Adrenal gland (tissue), 12 donors: ENCODE measurements around the gene COL10A1. TPM values are rescaled to one million over a fixed set of nuclear protein-coding genes. Genes with fewer than 3 reads are reported as not detected.

Experiments used
- DNase-seq, 7 donors: peaks; one replicate each; pipeline ENCODE4 v3.0.0-alpha.2; 2019 to 2020
- H3K27ac ChIP-seq, 5 donors: fragments of 200-600 bp; sonication (generic) in 4 of 5; 1 replicate in 3 of 5; 2 replicates in 2 of 5; pipeline versions ENCODE4 v1.5.1 to v1.8.0; 2016 to 2020; ENCODE audit warnings: mild to moderate bottlenecking in 1 of 5
- H3K27me3 ChIP-seq: fragments of 200-600 bp; 2 replicates; pipeline ENCODE4 v1.8.0; 2021
- H3K36me3 ChIP-seq, 2 donors: fragments of 200-600 bp; replicated peaks in 1 of 2; 1 replicate in 1 of 2; 2 replicates in 1 of 2; pipeline versions ENCODE4 v1.5.1 to v1.8.0; 2018 to 2022
- H3K4me1 ChIP-seq, 2 donors: fragments of 200-600 bp; replicated peaks in 1 of 2; 1 replicate in 1 of 2; 2 replicates in 1 of 2; pipeline versions ENCODE4 v1.5.1 to v1.8.0; 2018 to 2021
- H3K4me3 ChIP-seq, 4 donors: fragments of 200-600 bp; sonication (generic) in 3 of 4; one replicate each; pipeline ENCODE4 v1.5.1; 2016 to 2018
- H3K9me3 ChIP-seq, 3 donors: fragments of 200-600 bp; sonication (generic) in 1 of 3; replicated peaks in 1 of 3; 1 replicate in 2 of 3; 2 replicates in 1 of 3; pipeline versions ENCODE4 v1.5.1 to v1.8.0; 2016 to 2021
- POLR2A ChIP-seq, 2 donors: fragments of 450-650 bp; IDR thresholded peaks; one replicate each; pipeline ENCODE4 v1.6.1; 2017; ENCODE audit warnings: antibody characterized with exemption in 2 of 2, mild to moderate bottlenecking in 2 of 2, moderate library complexity in 1 of 2
- WGBS, 4 donors: extraction: QIAGEN DNeasy Blood & Tissue Kit in 2 of 4; methylation state at CpG; one replicate each; pipeline versions ENCODE4 v1.1.5 to v1.1.7; 2013 to 2017; 5-methylcytosine and 5-hydroxymethylcytosine counted together
- intact Hi-C, 2 donors: fragments of 100-400 bp; cut with DNase I; formaldehyde crosslinking; loops; one replicate each; pipeline versions ENCODE4 v1.14.1 to v1.15.0; 2022 to 2023
- polyA plus RNA-seq, 3 donors: library from polyadenylated mRNA; stranded (reverse); fragments of 200-250 nt in 2 of 3; fragments of 350-450 nt in 1 of 3; fragmentation: Illumina TruSeq in 1 of 3; extraction: RNeasy Lipid Tissue Mini Kit (QIAGEN cat#74804) in 1 of 3; gene quantifications; one replicate each; pipeline ENCODE4 v1.2.3, GENCODE V29; 2013 to 2014
- total RNA-seq, 9 donors: library from RNA; depleted of rRNA in 4 of 9; stranded (reverse); fragments of >200 nt in 4 of 9; fragments of 120-200 nt in 1 of 9; fragmentation: NEBNext Ultra II Directional in 1 of 9; extraction: Animal tissue kit (Norgen Biotek cat#: 25700) in 1 of 9; gene quantifications; one replicate each; pipeline versions ENCODE4 v1.1.0 to v1.2.4, GENCODE V29; 2013 to 2023
- TF ChIP-seq, protein P1 (sequence below), 6 experiments: fragments of 450-650 bp in 4 of 6; fragments of 200-600 bp in 2 of 6; sonication (generic) in 1 of 6; IDR thresholded peaks; 1 replicate in 5 of 6; 2 replicates in 1 of 6; pipeline versions ENCODE4 v1.5.1 to v1.8.0; 2016 to 2021; ENCODE audit warnings: antibody characterized with exemption in 6 of 6, mild to moderate bottlenecking in 2 of 6, moderate library complexity in 1 of 6
- donor health status: healthy with polysubstance abuse.
- donor health status: Bipolar disorder and iron deficiency.
- donor health status: DM: yes; HTN: yes; CAD: no.
- donor health status: DM: no; HTN: no; CAD: no.
- donor health status: DM: no; HTN: no; CAD: no.
- donor health status: DM: yes; HTN: yes; CAD: no.

The COL10A1 gene
- total and polyA plus RNA-seq, 12 donors, result under 0.01 to 0.12 (median 0.07) TPM; not detected in 9

DNA sequence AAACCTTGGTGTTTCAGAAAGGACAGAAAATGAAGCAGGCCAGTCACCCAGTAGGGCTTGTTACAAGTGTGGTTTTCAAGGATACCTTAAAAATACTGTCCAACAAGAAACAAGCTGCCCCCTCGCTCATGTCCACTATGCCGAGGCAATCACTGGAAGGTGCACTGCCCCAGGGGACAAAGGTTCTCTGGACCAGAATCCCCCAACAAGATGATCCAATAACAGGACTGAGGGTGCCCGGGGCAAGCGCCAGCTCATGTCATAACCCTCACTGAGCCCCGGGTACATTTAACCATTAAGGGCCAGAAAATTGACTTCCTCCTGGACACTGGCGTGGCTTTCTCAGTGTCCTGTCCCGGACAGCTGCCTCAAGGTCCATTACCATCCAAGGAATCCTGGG is 31.9 kb downstream of the COL10A1 start:
- intact Hi-C loops, result loop anchor here in 1 of 2 donors (5.0 kb wide), 1 partner anchor 82 kb away; no protein-coding TSS in a partner anchor
- H3K27me3 ChIP-seq, result no peaks in the 10 kb centered on the region

DNA sequence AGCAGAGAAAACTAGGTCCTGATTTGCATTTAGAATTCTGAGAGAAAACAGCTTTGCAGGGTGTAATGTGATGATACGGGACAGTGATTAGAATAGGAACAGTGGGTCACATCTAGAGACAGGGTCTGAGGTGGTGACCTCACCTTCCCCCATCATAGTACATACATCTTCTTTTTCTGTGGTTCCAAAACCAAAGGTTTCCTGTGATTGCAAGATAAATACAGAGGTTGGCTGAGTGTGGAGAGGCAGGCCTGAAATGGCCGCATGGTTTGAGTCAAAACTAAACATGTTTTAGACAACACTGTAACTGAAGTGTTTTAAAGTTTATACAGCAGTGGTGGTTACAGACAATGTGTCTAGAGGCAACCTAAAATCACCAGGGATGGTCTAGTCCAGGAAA is 35.7 kb downstream of the COL10A1 start:
- TF ChIP-seq, protein P1, sequence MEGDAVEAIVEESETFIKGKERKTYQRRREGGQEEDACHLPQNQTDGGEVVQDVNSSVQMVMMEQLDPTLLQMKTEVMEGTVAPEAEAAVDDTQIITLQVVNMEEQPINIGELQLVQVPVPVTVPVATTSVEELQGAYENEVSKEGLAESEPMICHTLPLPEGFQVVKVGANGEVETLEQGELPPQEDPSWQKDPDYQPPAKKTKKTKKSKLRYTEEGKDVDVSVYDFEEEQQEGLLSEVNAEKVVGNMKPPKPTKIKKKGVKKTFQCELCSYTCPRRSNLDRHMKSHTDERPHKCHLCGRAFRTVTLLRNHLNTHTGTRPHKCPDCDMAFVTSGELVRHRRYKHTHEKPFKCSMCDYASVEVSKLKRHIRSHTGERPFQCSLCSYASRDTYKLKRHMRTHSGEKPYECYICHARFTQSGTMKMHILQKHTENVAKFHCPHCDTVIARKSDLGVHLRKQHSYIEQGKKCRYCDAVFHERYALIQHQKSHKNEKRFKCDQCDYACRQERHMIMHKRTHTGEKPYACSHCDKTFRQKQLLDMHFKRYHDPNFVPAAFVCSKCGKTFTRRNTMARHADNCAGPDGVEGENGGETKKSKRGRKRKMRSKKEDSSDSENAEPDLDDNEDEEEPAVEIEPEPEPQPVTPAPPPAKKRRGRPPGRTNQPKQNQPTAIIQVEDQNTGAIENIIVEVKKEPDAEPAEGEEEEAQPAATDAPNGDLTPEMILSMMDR (IDR thresholded peaks at IDR 0.05), result no peak
- no peak for TF ChIP-seq POLR2A (IDR thresholded peaks at IDR 0.05)
- intact Hi-C loops, result loop anchor here in 1 of 2 donors (5.0 kb wide), 1 partner anchor 78 kb away; no protein-coding TSS in a partner anchor
- H3K9me3 ChIP-seq, result no peaks in the 10 kb centered on the region
- no peak overlapping the region for H3K27ac ChIP-seq
- H3K36me3 ChIP-seq, result no peaks in the 10 kb centered on the region
- 89 to 100% (median 96%) methylated on average over 2 of the region's 2 CpGs for WGBS, 4 donors
- H3K27me3 ChIP-seq, result no peaks in the 10 kb centered on the region
- H3K4me1 ChIP-seq, result peaks cover 3 to 6% of the 10 kb centered on the region in 2 donors
- no peak overlapping the region for H3K4me3 ChIP-seq
- no peak for DNase-seq

More for the DNA sequence above, 31.9 kb downstream of the COL10A1 start:
- DNase-seq, result no peak
- no peak overlapping the region for H3K4me3 ChIP-seq
- H3K27ac ChIP-seq, result peak overlapping the region in 3 of 5 donors; percentile 19 to 34 (median 27)
- no peaks in the 10 kb centered on the region for H3K36me3 ChIP-seq
- peaks cover 8% of the 10 kb centered on the region in 2 donors for H3K4me1 ChIP-seq
- H3K9me3 ChIP-seq, result no peaks in the 10 kb centered on the region
- TF ChIP-seq, protein P1 (IDR thresholded peaks at IDR 0.05), result no peak
- WGBS, 4 donors, result 68 to 83% (median 79%) methylated on average over 7 of the region's 7 CpGs

DNA sequence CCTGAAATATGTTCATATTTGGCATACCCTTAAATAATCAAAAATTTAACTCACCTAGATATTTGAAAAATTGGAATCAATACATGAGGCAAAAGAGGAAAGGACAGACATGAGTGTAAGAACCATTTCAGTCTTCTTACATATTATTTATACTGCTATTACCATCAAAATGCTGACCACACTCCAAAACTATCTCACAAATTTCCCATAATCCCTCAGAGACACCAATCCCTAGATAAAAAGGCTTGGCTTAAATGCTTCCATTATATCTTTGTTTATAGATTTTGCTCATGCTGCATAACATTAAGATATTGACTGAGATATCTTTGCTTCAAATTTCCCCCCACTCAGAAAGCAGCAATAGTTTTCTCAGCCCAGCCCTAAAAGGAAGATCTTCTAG is 37.0 kb downstream of the COL10A1 start:
- no peaks in the 10 kb centered on the region for H3K27me3 ChIP-seq
- no peak overlapping the region for H3K27ac ChIP-seq
- H3K4me3 ChIP-seq, result no peak overlapping the region
- intact Hi-C loops, result no loop called here
- peaks cover 3 to 5% of the 10 kb centered on the region in 2 donors for H3K4me1 ChIP-seq
- H3K36me3 ChIP-seq, result no peaks in the 10 kb centered on the region
- DNase-seq, result no peak
- H3K9me3 ChIP-seq, result no peaks in the 10 kb centered on the region
- TF ChIP-seq, protein P1 (IDR thresholded peaks at IDR 0.05), result no peak
- no peak for TF ChIP-seq POLR2A (IDR thresholded peaks at IDR 0.05)

DNA sequence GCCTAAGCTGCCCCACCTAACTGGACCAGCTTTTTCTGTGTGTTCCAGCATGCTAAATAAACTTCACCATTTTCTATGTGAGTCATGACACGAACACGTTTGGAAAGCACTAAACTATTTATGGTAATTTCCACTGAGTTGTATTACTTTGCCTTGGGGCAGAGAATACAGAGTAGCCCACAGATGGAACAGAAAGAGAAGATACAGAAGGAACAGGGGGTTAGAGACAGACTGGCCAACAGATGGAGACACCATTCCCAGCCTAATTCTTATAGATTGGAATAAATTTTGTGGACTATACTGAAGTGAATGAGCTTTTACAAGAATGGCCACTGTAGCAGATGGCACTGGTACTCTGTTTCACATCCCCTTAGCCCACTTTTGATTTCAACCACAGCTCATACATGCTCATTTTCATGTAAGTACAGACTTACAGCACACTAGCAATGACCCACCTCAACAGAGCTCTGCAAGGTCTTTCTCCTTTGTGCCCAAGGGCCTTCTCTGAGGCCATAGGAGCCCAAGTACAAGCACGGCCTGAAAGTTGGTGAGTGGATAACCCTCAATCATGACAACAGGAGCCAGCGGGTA is 38.4 kb downstream of the COL10A1 start:
- H3K9me3 ChIP-seq, result no peaks in the 10 kb centered on the region
- 45 to 60% (median 57%) methylated on average over 3 to 4 of the region's 4 CpGs for whole genome bisulfite sequencing, 4 donors
- intact Hi-C loops, result no loop called here
- H3K36me3 ChIP-seq, result no peaks in the 10 kb centered on the region
- H3K27me3 ChIP-seq, result no peaks in the 10 kb centered on the region
- no peak overlapping the region for H3K4me3 ChIP-seq
- peak overlapping the region in 1 of 5 donors; percentile 24 for H3K27ac ChIP-seq
- no peak for DNase-seq
- no peaks in the 10 kb centered on the region for H3K4me1 ChIP-seq
- TF ChIP-seq, protein P1 (IDR thresholded peaks at IDR 0.05), result no peak
- TF ChIP-seq POLR2A (IDR thresholded peaks at IDR 0.05), result no peak
